K562 (cell line): ENCODE data around the gene HMCN1. TPM values are rescaled to one million over a fixed set of nuclear protein-coding genes. Genes with fewer than 3 reads are reported as not detected.

ENCODE experiments used
- ATAC-seq: fragments of 200-7000 bp; cut with Tn5 transposase; 3 replicates; pipeline ENCODE4 v1.9.1; 2020; ENCODE audit warnings: moderate library complexity
- BruUV-seq: library from RNA; stranded (reverse); fragments of 400-500 nt; replicated peaks from 2 replicates; lab custom pipeline; 2021; lab: Mats Ljungman, UMichigan
- CTCF ChIA-PET: fragments of 300-600 bp; formaldehyde crosslinking; extraction: SDS; loops from one replicate; lab custom pipeline; 2021; ENCODE audit warnings: low intra/inter-chr PET ratio; lab: Yijun Ruan, JAX
- POLR2A ChIA-PET: fragments of 300-600, 350-650 bp; sonication (Branson Sonifier 250); formaldehyde crosslinking; extraction: SDS; loops from one replicate; lab custom pipeline; 2021; ENCODE audit warnings: antibody characterized with exemption, inconsistent platforms; lab: Yijun Ruan, JAX
- DNase-seq, 4 experiments: peaks; one replicate each; pipeline versions ENCODE4 v3.0.0 to v3.0.0-alpha.2; 2011 to 2018; ENCODE audit warnings: low spot score in 3 of 4, mixed read lengths in 3 of 4; ENCODE audit errors: extremely low read depth in 1 of 4
- FAIRE-seq: peaks from 2 replicates; lab custom pipeline; 2011; peaks lifted over from hg19 to GRCh38; lab: Jason Lieb, UNC
- H2AFZ ChIP-seq: 2 replicates; pipeline ENCODE4 v1.6.0; 2011; ENCODE audit warnings: low read depth, low read length, control low read depth, inconsistent platforms
- H3K27ac ChIP-seq: fragments of 200-600 bp; 3 replicates; pipeline ENCODE4 v1.8.0; 2011; ENCODE audit warnings: low read depth, mild to moderate bottlenecking, control low read depth, inconsistent platforms, low read length, moderate library complexity, mixed read lengths; ENCODE audit errors: extremely low read depth
- H3K27me3 ChIP-seq, 2 experiments: fragments of 300-600 bp in 1 of 2; 2 replicates in 1 of 2; 3 replicates in 1 of 2; pipeline versions ENCODE4 v1.6.0 to v1.8.0; 2011; ENCODE audit warnings: inconsistent platforms in 2 of 2, low read length in 2 of 2, mild to moderate bottlenecking in 1 of 2, mixed read lengths in 1 of 2, moderate library complexity in 1 of 2; ENCODE audit not compliant: control insufficient read depth in 2 of 2, insufficient read depth in 2 of 2
- H3K36me3 ChIP-seq: fragments of 300-600 bp; 3 replicates; pipeline ENCODE4 v1.8.0; 2011; ENCODE audit warnings: mild to moderate bottlenecking, low read length, inconsistent platforms; ENCODE audit not compliant: control insufficient read depth, insufficient read depth
- H3K4me1 ChIP-seq, 2 experiments: fragments of 200-600 bp in 1 of 2; replicated peaks in 1 of 2; 2 replicates in 1 of 2; 3 replicates in 1 of 2; pipeline versions ENCODE4 v1.5.1 to v1.8.0; 2011; ENCODE audit warnings: inconsistent platforms in 2 of 2, low read length in 2 of 2, mild to moderate bottlenecking in 1 of 2, mixed read lengths in 1 of 2, moderate library complexity in 1 of 2; ENCODE audit not compliant: control insufficient read depth in 2 of 2, insufficient read depth in 2 of 2
- H3K4me2 ChIP-seq: 2 replicates; pipeline ENCODE4 v1.6.1; 2011; ENCODE audit warnings: low read length, control low read depth, inconsistent platforms, mixed read lengths; ENCODE audit not compliant: insufficient read depth
- H3K4me3 ChIP-seq: fragments of 200-600 bp; sonication (generic), shearing (Covaris generic); 2 replicates; pipeline ENCODE4 v1.5.1; 2016; ENCODE audit warnings: control low read depth, inconsistent platforms
- H3K79me2 ChIP-seq: fragments of 200-600 bp; 3 replicates; pipeline ENCODE4 v1.8.0; 2011; ENCODE audit warnings: low read length, inconsistent platforms; ENCODE audit not compliant: control insufficient read depth, insufficient read depth
- H3K9ac ChIP-seq, 2 experiments: 2 replicates each; pipeline versions ENCODE4 v1.6.0 to v1.6.1; 2011; ENCODE audit warnings: low read depth in 2 of 2, low read length in 2 of 2, control low read depth in 1 of 2, inconsistent platforms in 1 of 2, mild to moderate bottlenecking in 1 of 2, mixed read lengths in 1 of 2; ENCODE audit not compliant: insufficient read depth in 1 of 2
- H3K9me1 ChIP-seq: one replicate; pipeline ENCODE4 v1.6.0; 2011; ENCODE audit warnings: inconsistent platforms, mild to moderate bottlenecking, low read length, moderate library complexity; ENCODE audit not compliant: control insufficient read depth, insufficient read depth
- H3K9me3 ChIP-seq: replicated peaks from 2 replicates; pipeline ENCODE4 v1.5.1; 2011; ENCODE audit warnings: low read depth, low read length, inconsistent platforms; ENCODE audit not compliant: control insufficient read depth, insufficient read depth
- H4K20me1 ChIP-seq: replicated peaks from 2 replicates; pipeline ENCODE4 v1.6.1; 2011; ENCODE audit warnings: low read length, inconsistent platforms, mixed read lengths; ENCODE audit not compliant: control insufficient read depth, insufficient read depth
- ATF6 ChIP-seq: sonication (generic); formaldehyde crosslinking; IDR thresholded peaks from 2 replicates; pipeline ENCODE4 v1.4.0; 2020; ENCODE audit warnings: mild to moderate bottlenecking, missing genetic modification reagents
- CHCHD3 ChIP-seq: fragments of 250-450 bp; sonication (Bioruptor Pico); IDR thresholded peaks from 2 replicates; pipeline ENCODE4 v2.1.2; 2022; ENCODE audit warnings: mild to moderate bottlenecking
- SLC30A9 ChIP-seq: fragments of 250-450 bp; sonication (Bioruptor Pico); IDR thresholded peaks from 2 replicates; pipeline ENCODE4 v1.8.0; 2022; ENCODE audit warnings: mild to moderate bottlenecking, moderate library complexity
- ZNF253 ChIP-seq: fragments of 250-450 bp; sonication (Bioruptor Pico); conservative IDR thresholded peaks from 2 replicates; pipeline ENCODE4 v1.6.1; 2021; ENCODE audit warnings: mild to moderate bottlenecking
- WGBS: fragments of 100-300 bp; shearing (Covaris generic); methylation state at CpG from one replicate; pipeline ENCODE4 v1.1.6; 2016; ENCODE audit warnings: low coverage, mixed read lengths; ENCODE audit not compliant: insufficient coverage; ENCODE audit errors: missing lambda C conversion rate; 5-methylcytosine and 5-hydroxymethylcytosine counted together
- in situ Hi-C: fragments of 300-500 bp; cut with MboI; formaldehyde crosslinking; loops from 4 replicates; pipeline ENCODE4 v1.15.0; 2018; ENCODE audit warnings: inconsistent platforms, mixed read lengths
- intact Hi-C: fragments of 100-400 bp; cut with micrococcal nuclease; formaldehyde crosslinking; loops from 2 replicates; pipeline ENCODE4 v1.14.2; 2022
- polyA plus RNA-seq, 8 experiments: library from polyadenylated mRNA; depleted of rRNA in 4 of 8; stranded (reverse) in 5 of 8; unstranded in 3 of 8; fragments of >200 nt; fragmentation: Nextera tagmentation in 2 of 8; fragmentation: Illumina TruSeq in 1 of 8; extraction: Ambion mirVana in 2 of 8; extraction: Trizol in 1 of 8; gene quantifications; 2 replicates each; pipeline versions ENCODE4 v1.2.1 to v1.2.3, GENCODE V29; 2011 to 2014; ENCODE audit warnings: inconsistent platforms in 1 of 8, missing spikeins in 1 of 8
- total RNA-seq, 7 experiments: library from RNA; depleted of rRNA in 6 of 7; stranded (reverse); fragments of >200 nt in 6 of 7; fragmentation: Illumina TruSeq in 2 of 7; extraction: Trizol in 2 of 7; gene quantifications; 2 replicates each; pipeline versions ENCODE4 v1.2.1 to v1.2.3, GENCODE V29; 2011 to 2021; ENCODE audit warnings: low replicate concordance in 1 of 7

Gene HMCN1
- total and polyA plus RNA-seq, 9 of the 15 experiments (the other 6 are each of a cell fraction or from before 2014, with no cell fraction given): 0.07 to 0.36 (median 0.21) TPM

- ChIA-PET CTCF (no interaction called here), POLR2A (interaction anchor here (0.5 kb wide), 1 partner anchor 325 kb away, joined by 3 read pairs; no protein-coding TSS in a partner anchor)
- Histone ChIP-seq H3K36me3 (no peaks in the 10 kb centered on the region), H3K4me3 (no peak overlapping the region), H3K4me1 (no peaks in the 10 kb centered on the region), H3K9me3 (0 out of 2 replicates have a peak, but pooled peaks cover under 1% of the 10 kb centered on the region), H3K4me2 (no peak overlapping the region), H3K27ac (no peak overlapping the region), H3K9me1 (no peaks in the 10 kb centered on the region), H4K20me1 (no peaks in the 10 kb centered on the region), H2AFZ (no peak overlapping the region), H3K79me2 (no peaks in the 10 kb centered on the region), H3K9ac (no peak overlapping the region), H3K27me3 (no peaks in the 10 kb centered on the region)
- no TSS peak for BruUV-seq
- no peak for ATAC-seq
- 36% methylated on average over 7 of the region's 7 CpGs for WGBS
- no peak for DNase-seq
- in situ Hi-C loops: loop anchor here (5.0 to 25.0 kb wide), 2 partner anchors 199 to 394 kb away; no protein-coding TSS in a partner anchor
- intact Hi-C loops: no loop called here
- FAIRE-seq: no peak
- no peak for TF ChIP-seq ZNF253
- no peak for TF ChIP-seq SLC30A9
- no peak for TF ChIP-seq ATF6
- TF ChIP-seq CHCHD3: no peak
Measured at GRCh38 chr1:186206048-186206570, 471.9 kb downstream of the HMCN1 start.
